OCI-LY7 (cell line): Measurements from ENCODE around the gene LPAR2. TPM values are rescaled to one million over a fixed set of nuclear protein-coding genes. Genes with fewer than 3 reads are reported as not detected.

ENCODE experiments used
- BruUV-seq: library from RNA; stranded (reverse); fragments of 400-500 nt; replicated peaks from 2 replicates; lab custom pipeline; 2021; lab: Mats Ljungman, UMichigan
- CTCF ChIA-PET: fragments of 300-600 bp; sonication (Branson Sonifier 250); formaldehyde crosslinking; loops from one replicate; lab custom pipeline; 2022; ENCODE audit warnings: antibody characterized with exemption; ENCODE audit not compliant: unreplicated experiment; lab: Charles Lee
- POLR2A ChIA-PET: fragments of 300-600 bp; sonication (Branson Sonifier 250); formaldehyde crosslinking; loops from one replicate; lab custom pipeline; 2022; ENCODE audit warnings: antibody characterized with exemption; lab: Charles Lee
- DNase-seq: peaks from one replicate; pipeline ENCODE4 v3.0.0-alpha.2; 2015; ENCODE audit warnings: low spot score
- H2AFZ ChIP-seq: fragments of 200-600 bp; sonication (generic), shearing (Covaris generic); 2 replicates; pipeline ENCODE4 v1.6.1; 2014; ENCODE audit warnings: mild to moderate bottlenecking, antibody characterized with exemption, low read length, moderate library complexity
- H3K27ac ChIP-seq: fragments of 200-600 bp; sonication (generic); 2 replicates; pipeline ENCODE4 v1.5.1; 2014; ENCODE audit warnings: mixed run types, low read depth, mild to moderate bottlenecking, moderate library complexity, low read length, inconsistent platforms; ENCODE audit not compliant: poor library complexity, severe bottlenecking
- H3K36me3 ChIP-seq: fragments of 200-600 bp; sonication (generic); 2 replicates; pipeline ENCODE4 v1.6.1; 2014; ENCODE audit warnings: mild to moderate bottlenecking, antibody characterized with exemption, low read length, moderate library complexity, mixed read lengths; ENCODE audit not compliant: insufficient read depth
- H3K4me1 ChIP-seq: fragments of 200-600 bp; sonication (generic); 2 replicates; pipeline ENCODE4 v1.5.1; 2014; ENCODE audit warnings: mild to moderate bottlenecking, low read length; ENCODE audit not compliant: insufficient read depth, poor library complexity, severe bottlenecking
- H3K4me2 ChIP-seq: fragments of 200-600 bp; sonication (generic); 2 replicates; pipeline ENCODE4 v1.6.1; 2014; ENCODE audit warnings: mild to moderate bottlenecking, low read length
- H3K4me3 ChIP-seq: fragments of 200-600 bp; sonication (generic); 2 replicates; pipeline ENCODE4 v1.5.1; 2014; ENCODE audit warnings: mild to moderate bottlenecking, low read depth, low read length; ENCODE audit not compliant: poor library complexity, severe bottlenecking
- H3K79me2 ChIP-seq: fragments of 200-600 bp; sonication (generic); 2 replicates; pipeline ENCODE4 v1.6.1; 2016; ENCODE audit warnings: low read depth, mild to moderate bottlenecking, low read length, moderate library complexity, mixed read lengths; ENCODE audit not compliant: insufficient read depth
- H3K9me2 ChIP-seq: fragments of 200-600 bp; sonication (generic); 2 replicates; pipeline ENCODE4 v1.6.1; 2016; ENCODE audit warnings: mild to moderate bottlenecking, low read length, mixed read lengths; ENCODE audit not compliant: insufficient read depth
- H3K9me3 ChIP-seq: fragments of 200-600 bp; sonication (generic); 2 replicates; pipeline ENCODE4 v1.6.1; 2014; ENCODE audit warnings: mild to moderate bottlenecking, mixed run types, low read length, mixed read lengths
- H4K20me1 ChIP-seq: fragments of 200-600 bp; sonication (generic); 2 replicates; pipeline ENCODE4 v1.6.1; 2014; ENCODE audit warnings: mild to moderate bottlenecking, antibody characterized with exemption, low read length, moderate library complexity, mixed read lengths; ENCODE audit not compliant: insufficient read depth
- EZH2phosphoT487 ChIP-seq: fragments of 200-600 bp; sonication (generic); IDR thresholded peaks from 2 replicates; pipeline ENCODE4 v1.6.1; 2018; ENCODE audit warnings: low read depth, borderline replicate concordance, mild to moderate bottlenecking, mixed run types, antibody characterized with exemption, low read length, moderate library complexity, mixed read lengths
- intact Hi-C: fragments of 100-400 bp; cut with micrococcal nuclease; formaldehyde crosslinking; loops from one replicate; pipeline ENCODE4 v1.10.0; 2022; ENCODE audit not compliant: unreplicated experiment
- total RNA-seq, 2 experiments: library from RNA; depleted of rRNA in 1 of 2; stranded (reverse); fragments of >200 nt in 1 of 2; shearing (Covaris generic) in 1 of 2; gene quantifications; 2 replicates each; pipeline ENCODE4 v1.2.3, GENCODE V29; 2014 to 2022
- TF ChIP-seq, protein P1 (sequence below): fragments of 200-600 bp; sonication (generic); conservative IDR thresholded peaks from 2 replicates; pipeline ENCODE4 v1.5.1; 2014; ENCODE audit warnings: mild to moderate bottlenecking, antibody characterized with exemption, low read length, moderate library complexity, mixed read lengths

The LPAR2 gene
- total RNA-seq, 2 experiments from 2014 or later: 12.4 to 18.4 TPM

DNA sequence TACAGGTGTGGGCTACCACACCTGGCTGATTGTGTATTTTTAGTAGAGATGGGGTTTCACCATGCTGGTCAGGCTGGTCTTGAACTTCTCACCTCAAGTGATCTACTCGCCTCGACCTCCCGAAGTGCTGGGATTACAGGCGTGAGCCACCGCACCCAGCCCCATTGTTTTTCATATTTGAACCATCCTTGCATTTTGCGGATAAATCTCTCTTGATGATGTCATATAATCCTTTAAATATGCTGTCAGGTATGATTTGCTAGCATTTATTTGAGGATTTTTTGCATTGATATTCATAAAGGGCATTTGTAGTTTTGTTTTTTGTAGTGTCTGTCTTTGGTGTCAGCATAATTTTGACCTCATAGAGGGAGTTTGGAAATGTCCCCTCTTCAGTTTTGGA is 46.3 kb upstream of the LPAR2 start:
- no peak for TF ChIP-seq EZH2phosphoT487
- TF ChIP-seq, protein P1, sequence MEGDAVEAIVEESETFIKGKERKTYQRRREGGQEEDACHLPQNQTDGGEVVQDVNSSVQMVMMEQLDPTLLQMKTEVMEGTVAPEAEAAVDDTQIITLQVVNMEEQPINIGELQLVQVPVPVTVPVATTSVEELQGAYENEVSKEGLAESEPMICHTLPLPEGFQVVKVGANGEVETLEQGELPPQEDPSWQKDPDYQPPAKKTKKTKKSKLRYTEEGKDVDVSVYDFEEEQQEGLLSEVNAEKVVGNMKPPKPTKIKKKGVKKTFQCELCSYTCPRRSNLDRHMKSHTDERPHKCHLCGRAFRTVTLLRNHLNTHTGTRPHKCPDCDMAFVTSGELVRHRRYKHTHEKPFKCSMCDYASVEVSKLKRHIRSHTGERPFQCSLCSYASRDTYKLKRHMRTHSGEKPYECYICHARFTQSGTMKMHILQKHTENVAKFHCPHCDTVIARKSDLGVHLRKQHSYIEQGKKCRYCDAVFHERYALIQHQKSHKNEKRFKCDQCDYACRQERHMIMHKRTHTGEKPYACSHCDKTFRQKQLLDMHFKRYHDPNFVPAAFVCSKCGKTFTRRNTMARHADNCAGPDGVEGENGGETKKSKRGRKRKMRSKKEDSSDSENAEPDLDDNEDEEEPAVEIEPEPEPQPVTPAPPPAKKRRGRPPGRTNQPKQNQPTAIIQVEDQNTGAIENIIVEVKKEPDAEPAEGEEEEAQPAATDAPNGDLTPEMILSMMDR: no peak
- CTCF ChIA-PET: no interaction called here
- Histone ChIP-seq H3K4me2 (no peak overlapping the region), H3K9me3 (peaks cover 42% of the 10 kb centered on the region), H4K20me1 (peaks cover 7% of the 10 kb centered on the region; the same call in 1 of the 2 replicates), H3K27ac (no peak overlapping the region), H3K4me1 (peaks cover 6% of the 10 kb centered on the region), H3K9me2 (no peaks in the 10 kb centered on the region), H3K79me2 (peaks cover 85% of the 10 kb centered on the region), H3K36me3 (peaks cover 98% of the 10 kb centered on the region), H2AFZ (no peak overlapping the region), H3K4me3 (no peak overlapping the region)
- BruUV-seq: no TSS peak
- intact Hi-C loops: no loop called here
- DNase-seq: no peak
- POLR2A ChIA-PET: interaction anchor here (0.5 kb wide), 1 partner anchor 186 kb away, joined by 3 read pairs; no protein-coding TSS in a partner anchor

DNA sequence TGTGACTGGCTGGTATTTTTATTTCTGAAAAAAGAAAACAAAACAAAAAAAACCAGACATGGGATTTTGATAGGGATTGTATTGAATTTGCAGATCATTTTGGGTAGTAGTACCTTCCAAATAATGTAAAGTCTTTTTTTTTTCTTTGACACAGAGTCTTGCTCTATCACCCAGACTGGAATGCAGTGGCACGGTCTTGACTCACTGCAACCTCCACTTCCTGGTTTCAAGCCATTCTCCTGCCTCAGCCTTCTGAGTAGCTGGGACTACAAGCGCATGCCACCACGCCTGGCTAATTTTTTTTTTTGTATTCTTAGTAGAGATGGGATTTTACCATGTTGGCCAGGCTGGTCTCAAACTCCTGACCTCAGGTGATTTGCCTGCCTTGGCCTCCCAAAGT is 44.8 kb upstream of the LPAR2 start:
- H3K9me3 ChIP-seq: peaks cover 32% of the 10 kb centered on the region
- no peak for DNase-seq
- POLR2A ChIA-PET: no interaction called here

DNA sequence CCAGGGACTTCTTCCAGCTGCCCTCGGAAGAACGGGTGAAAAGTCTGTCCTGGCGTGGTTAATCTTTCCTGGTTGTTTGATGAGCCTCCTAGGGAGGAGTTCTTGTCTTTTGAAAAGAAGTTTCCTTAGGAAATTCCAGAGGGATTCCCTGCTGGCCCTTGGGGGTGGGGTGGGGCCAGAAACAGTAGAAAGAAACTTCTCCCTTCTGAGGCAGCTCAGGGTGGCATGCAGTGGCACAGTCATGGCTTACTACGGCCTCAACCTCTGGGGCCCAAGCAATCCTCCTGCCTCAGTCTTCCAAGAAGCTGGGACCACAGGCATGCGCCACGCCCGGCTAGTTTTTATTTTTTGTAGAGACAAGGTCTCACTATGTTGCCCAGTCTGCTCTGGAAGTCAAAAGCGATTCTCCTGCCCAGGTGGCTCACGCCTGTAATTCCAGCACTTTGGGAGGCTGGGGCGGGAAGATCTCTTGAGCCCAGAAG is 42.1 kb upstream of the LPAR2 start:
- Histone ChIP-seq H2AFZ (no peak overlapping the region), H3K27ac (peak overlapping the region; percentile 97), H3K36me3 (peaks cover 56% of the 10 kb centered on the region), H3K9me2 (no peaks in the 10 kb centered on the region), H3K9me3 (peaks cover 9% of the 10 kb centered on the region), H3K4me1 (peaks cover 35% of the 10 kb centered on the region), H3K79me2 (peaks cover 70% of the 10 kb centered on the region), H4K20me1 (peaks cover 7% of the 10 kb centered on the region; the same call in 1 of the 2 replicates), H3K4me3 (peak overlapping the region; percentile 99), H3K4me2 (peak overlapping the region; percentile 96)
- ChIA-PET CTCF (no interaction called here), POLR2A (interaction anchor here (0.7 to 0.8 kb wide), 2 partner anchors 196 to 894 kb away, joined by 3 read pairs; no protein-coding TSS in a partner anchor)
- TF ChIP-seq EZH2phosphoT487: no peak
- TF ChIP-seq, protein P1: no peak
- intact Hi-C loops: no loop called here
- BruUV-seq: TSS peak; percentile 67
- DNase-seq: no peak

More for the DNA sequence above, 44.8 kb upstream of the LPAR2 start:
- Histone ChIP-seq H3K4me2 (no peak overlapping the region), H4K20me1 (peaks cover 7% of the 10 kb centered on the region; the same call in 1 of the 2 replicates), H3K9me2 (no peaks in the 10 kb centered on the region), H3K27ac (no peak overlapping the region), H3K4me3 (no peak overlapping the region), H3K4me1 (peaks cover 8% of the 10 kb centered on the region), H3K79me2 (peaks cover 89% of the 10 kb centered on the region), H2AFZ (no peak overlapping the region), H3K36me3 (peaks cover 83% of the 10 kb centered on the region)
- CTCF ChIA-PET: no interaction called here
- TF ChIP-seq, protein P1: no peak
- TF ChIP-seq EZH2phosphoT487: no peak
- BruUV-seq: no TSS peak
- intact Hi-C loops: no loop called here
